ENCODE data around the gene CAP1. TPM values are rescaled to one million over a fixed set of nuclear protein-coding genes. Genes with fewer than 3 reads are reported as not detected.

Gene CAP1
- total and polyA plus RNA-seq, 12 donors: 25.2 to 157 (median 55.8) TPM

DNA sequence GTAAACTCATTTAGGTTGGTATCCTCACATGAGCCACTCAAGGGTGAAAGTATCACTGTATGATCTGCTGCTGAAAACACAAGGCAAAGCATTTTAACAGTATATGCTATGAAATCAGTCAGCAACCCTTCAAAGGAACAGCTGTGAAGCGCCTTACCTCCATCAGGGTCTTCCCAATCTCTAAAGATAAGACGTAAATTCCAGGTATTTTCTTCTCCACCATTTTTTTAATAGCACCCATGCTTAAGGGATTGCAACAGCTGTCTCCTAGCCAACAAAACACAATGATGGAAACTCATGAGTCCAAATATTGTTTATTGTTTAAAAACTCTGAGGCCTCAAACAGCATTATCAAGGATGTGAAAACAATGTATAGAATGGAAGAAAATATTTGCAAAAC lies 51.7 kb downstream of the CAP1 start:
- TF ChIP-seq, protein P1, sequence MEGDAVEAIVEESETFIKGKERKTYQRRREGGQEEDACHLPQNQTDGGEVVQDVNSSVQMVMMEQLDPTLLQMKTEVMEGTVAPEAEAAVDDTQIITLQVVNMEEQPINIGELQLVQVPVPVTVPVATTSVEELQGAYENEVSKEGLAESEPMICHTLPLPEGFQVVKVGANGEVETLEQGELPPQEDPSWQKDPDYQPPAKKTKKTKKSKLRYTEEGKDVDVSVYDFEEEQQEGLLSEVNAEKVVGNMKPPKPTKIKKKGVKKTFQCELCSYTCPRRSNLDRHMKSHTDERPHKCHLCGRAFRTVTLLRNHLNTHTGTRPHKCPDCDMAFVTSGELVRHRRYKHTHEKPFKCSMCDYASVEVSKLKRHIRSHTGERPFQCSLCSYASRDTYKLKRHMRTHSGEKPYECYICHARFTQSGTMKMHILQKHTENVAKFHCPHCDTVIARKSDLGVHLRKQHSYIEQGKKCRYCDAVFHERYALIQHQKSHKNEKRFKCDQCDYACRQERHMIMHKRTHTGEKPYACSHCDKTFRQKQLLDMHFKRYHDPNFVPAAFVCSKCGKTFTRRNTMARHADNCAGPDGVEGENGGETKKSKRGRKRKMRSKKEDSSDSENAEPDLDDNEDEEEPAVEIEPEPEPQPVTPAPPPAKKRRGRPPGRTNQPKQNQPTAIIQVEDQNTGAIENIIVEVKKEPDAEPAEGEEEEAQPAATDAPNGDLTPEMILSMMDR (IDR thresholded peaks at IDR 0.05): no peak
- Histone ChIP-seq H3K4me3 (no peak overlapping the region), H3K36me3 (peaks cover 0 to 62% (median 18%) of the 10 kb centered on the region in 9 donors), H3K27me3 (no peaks in the 10 kb centered on the region), H3K9me3 (no peaks in the 10 kb centered on the region), H3K4me1 (peaks cover 0 to 38% (median 8%) of the 10 kb centered on the region in 9 donors), H3K27ac (no peak overlapping the region)
- DNase-seq (no peak), ATAC-seq (no peak)
- intact Hi-C loops (cut with DNase I): no loop called here
- WGBS, 2 donors: 90 to 91% methylated on average over 2 of the region's 2 CpGs

DNA sequence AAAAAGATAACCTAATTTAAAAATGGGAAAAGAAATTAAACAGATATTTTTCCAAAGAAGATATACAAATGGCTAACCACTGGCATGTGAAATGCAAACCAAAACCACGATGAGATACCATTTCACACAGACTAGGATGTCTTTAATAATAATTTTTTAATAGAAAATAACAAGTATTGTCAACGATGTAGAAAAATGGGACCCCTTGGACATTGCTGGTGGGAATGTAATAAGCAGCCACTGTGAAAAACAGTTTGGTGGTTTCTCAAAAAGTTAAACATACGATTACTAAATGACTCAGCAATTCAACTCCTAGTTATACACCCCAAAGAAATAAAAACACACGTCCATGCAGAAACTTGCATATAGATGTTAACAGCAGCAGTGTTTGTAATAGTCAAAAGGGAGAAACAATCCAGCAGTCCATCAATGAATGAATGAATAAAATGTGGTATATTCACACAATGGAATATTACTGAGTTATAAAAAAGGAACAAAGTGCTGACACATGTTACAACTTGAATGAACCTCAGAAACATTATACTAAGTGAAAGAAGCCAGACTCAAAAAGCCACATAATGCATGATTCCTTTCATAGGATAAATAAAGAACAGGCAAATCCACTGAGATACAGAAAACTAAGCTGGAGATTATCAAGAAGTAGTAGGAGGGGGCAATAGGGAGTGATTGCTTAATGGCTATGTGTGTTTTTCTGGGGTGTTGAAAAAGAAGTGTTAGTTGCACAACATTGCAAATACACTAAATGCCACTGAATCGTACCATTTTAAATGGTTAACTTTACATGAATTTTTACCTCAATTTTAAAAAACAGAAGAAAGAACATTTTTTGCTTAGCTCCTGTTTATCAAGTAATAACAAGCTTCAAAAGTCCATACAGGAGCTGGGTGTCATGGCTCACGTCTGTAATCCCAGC lies 52.4 kb downstream of the CAP1 start:
- DNase-seq (no peak), ATAC-seq (no peak)
- TF ChIP-seq, protein P1 (IDR thresholded peaks at IDR 0.05): no peak
- Histone ChIP-seq H3K9me3 (no peaks in the 10 kb centered on the region), H3K27me3 (no peaks in the 10 kb centered on the region), H3K4me3 (no peak overlapping the region), H3K4me1 (peaks cover 2 to 43% (median 14%) of the 10 kb centered on the region in 9 donors), H3K27ac (peak overlapping the region in 1 of 10 donors; percentile 66), H3K36me3 (peaks cover 0 to 55% (median 18%) of the 10 kb centered on the region in 9 donors)
- 75 to 79% methylated on average over 6 of the region's 6 CpGs for WGBS, 2 donors
- intact Hi-C loops (cut with DNase I): no loop called here

DNA sequence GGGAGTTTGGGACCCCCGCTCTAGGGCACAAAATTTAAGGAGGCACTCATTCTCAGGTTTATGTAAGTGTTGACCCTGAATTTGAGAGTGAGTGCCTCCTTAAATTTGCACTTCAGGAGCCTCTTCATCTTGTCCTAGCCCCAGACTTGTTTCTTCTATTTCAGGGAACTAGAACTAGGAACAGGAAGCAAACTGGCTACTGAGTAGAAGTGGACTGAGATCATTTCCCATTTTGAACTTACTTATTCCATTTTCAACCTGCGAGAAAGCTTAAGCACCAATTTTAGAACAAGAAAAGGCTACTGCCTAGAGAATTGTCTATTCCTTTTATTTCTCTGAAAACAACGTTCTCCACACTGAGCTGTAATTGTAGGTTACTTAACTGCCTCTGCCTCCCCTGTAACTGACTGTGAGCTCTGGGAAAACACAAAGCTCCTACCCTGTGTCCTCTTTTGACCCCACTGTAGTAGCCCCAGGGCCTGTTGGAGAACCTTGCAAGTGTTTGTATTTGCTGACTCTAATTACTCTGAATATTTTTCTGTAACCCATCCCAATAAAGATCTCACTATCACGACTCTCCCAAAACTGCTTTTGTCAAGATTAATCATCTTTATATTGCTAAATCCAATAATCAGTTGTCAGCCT lies 54.1 kb downstream of the CAP1 start:
- Histone ChIP-seq H3K4me3 (no peak overlapping the region), H3K4me1 (peaks cover 2 to 43% (median 14%) of the 10 kb centered on the region in 9 donors), H3K36me3 (peaks cover 0 to 38% (median 12%) of the 10 kb centered on the region in 9 donors), H3K27me3 (no peaks in the 10 kb centered on the region), H3K9me3 (no peaks in the 10 kb centered on the region), H3K27ac (peak overlapping the region in 4 of 10 donors; percentile 20 to 66 (median 28))
- DNase-seq (no peak), ATAC-seq (peak in 3 of 8 donors; percentile 16 to 17 (median 16))
- intact Hi-C loops (cut with DNase I): no loop called here
- WGBS, 2 donors: 69 to 72% methylated on average over 4 of the region's 4 CpGs
- TF ChIP-seq, protein P1 (IDR thresholded peaks at IDR 0.05): no peak

DNA sequence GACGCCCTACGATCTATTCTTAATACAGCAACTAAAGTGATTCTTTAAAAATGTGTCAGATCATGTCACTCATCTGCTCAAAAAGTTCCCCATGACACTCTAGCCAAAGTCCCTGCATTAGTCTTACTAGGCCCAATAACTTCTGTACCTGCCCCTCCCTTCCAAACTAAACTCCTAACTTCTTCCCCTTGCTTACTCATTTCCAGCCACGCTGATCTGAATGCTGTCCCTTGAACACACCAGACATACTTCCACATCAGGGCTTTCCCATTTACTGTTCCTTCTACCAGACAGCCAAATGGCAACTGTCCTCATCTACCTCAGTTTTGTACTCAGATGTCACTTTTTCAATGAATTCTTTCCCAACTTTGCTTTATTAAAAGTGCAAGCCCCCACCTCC lies 55.3 kb downstream of the CAP1 start:
- ATAC-seq: no peak
- TF ChIP-seq, protein P1 (IDR thresholded peaks at IDR 0.05): no peak
- peaks cover 0 to 8% (median 0%) of the 10 kb centered on the region in 7 donors for H3K27me3 ChIP-seq
- peak overlapping the region in 1 of 10 donors; percentile 66 for H3K27ac ChIP-seq
- peaks cover 0 to 26% (median 4%) of the 10 kb centered on the region in 9 donors for H3K36me3 ChIP-seq
- no peak overlapping the region for H3K4me3 ChIP-seq
- WGBS, 2 donors: 94 to 98% methylated on average over 3 of the region's 3 CpGs
- H3K4me1 ChIP-seq: peaks cover 2 to 43% (median 14%) of the 10 kb centered on the region in 9 donors
- H3K9me3 ChIP-seq: no peaks in the 10 kb centered on the region
- DNase-seq: no peak
- intact Hi-C loops (cut with DNase I): no loop called here
